Mucosa of stomach (tissue), 1 donor: ENCODE results near the gene SCLT1.

Experiments used
- H3K27me3 ChIP-seq: one replicate; pipeline ENCODE4 v1.7.0; 2013; ENCODE audit warnings: mild to moderate bottlenecking, low read length; ENCODE audit not compliant: control insufficient read depth, insufficient read depth
- H3K36me3 ChIP-seq: one replicate; pipeline ENCODE4 v1.7.0; 2013; ENCODE audit warnings: low read length; ENCODE audit not compliant: control insufficient read depth, insufficient read depth
- H3K4me1 ChIP-seq: one replicate; pipeline ENCODE4 v1.7.0; 2013; ENCODE audit warnings: mild to moderate bottlenecking, low read length; ENCODE audit not compliant: control insufficient read depth, insufficient read depth
- H3K4me3 ChIP-seq: one replicate; pipeline ENCODE4 v1.7.0; 2013; ENCODE audit warnings: low read length
- H3K9ac ChIP-seq: one replicate; pipeline ENCODE4 v1.7.0; 2013; ENCODE audit warnings: mild to moderate bottlenecking, low read length, moderate library complexity
- H3K9me3 ChIP-seq: one replicate; pipeline ENCODE4 v1.7.0; 2013; ENCODE audit warnings: mild to moderate bottlenecking, low read length, moderate library complexity; ENCODE audit not compliant: control insufficient read depth
- donor health status: Pancreatic carcinoma.

SCLT1 gene

GRCh38 chr4:128863312-128864075 is 229.8 kb downstream of the SCLT1 start:
- no peaks in the 10 kb centered on the region for H3K4me1 ChIP-seq
- H3K9ac ChIP-seq, result no peak overlapping the region
- H3K27me3 ChIP-seq, result no peaks in the 10 kb centered on the region
- no peaks in the 10 kb centered on the region for H3K9me3 ChIP-seq
- H3K4me3 ChIP-seq, result no peak overlapping the region
- no peaks in the 10 kb centered on the region for H3K36me3 ChIP-seq

- Histone ChIP-seq H3K4me3 (no peak overlapping the region), H3K36me3 (no peaks in the 10 kb centered on the region), H3K9ac (no peak overlapping the region), H3K27me3 (no peaks in the 10 kb centered on the region), H3K4me1 (no peaks in the 10 kb centered on the region), H3K9me3 (no peaks in the 10 kb centered on the region)
Measured at GRCh38 chr4:128862608-128863311, 230.6 kb downstream of the SCLT1 start.

- Histone ChIP-seq H3K36me3 (no peaks in the 10 kb centered on the region), H3K4me1 (no peaks in the 10 kb centered on the region)
Measured at GRCh38 chr4:128861856-128862518, 231.4 kb downstream of the SCLT1 start.

GRCh38 chr4:128859887-128860677 is 233.3 kb downstream of the SCLT1 start:
- H3K36me3 ChIP-seq, result no peaks in the 10 kb centered on the region
- no peak overlapping the region for H3K9ac ChIP-seq
- no peaks in the 10 kb centered on the region for H3K9me3 ChIP-seq
- no peaks in the 10 kb centered on the region for H3K4me1 ChIP-seq
- H3K4me3 ChIP-seq, result no peak overlapping the region
- no peaks in the 10 kb centered on the region for H3K27me3 ChIP-seq

More at GRCh38 chr4:128861856-128862518, 231.4 kb downstream of the SCLT1 start:
- H3K4me3 ChIP-seq, result no peak overlapping the region
- no peaks in the 10 kb centered on the region for H3K9me3 ChIP-seq
- no peaks in the 10 kb centered on the region for H3K27me3 ChIP-seq
- no peak overlapping the region for H3K9ac ChIP-seq

- Histone ChIP-seq H3K27me3 (no peaks in the 10 kb centered on the region), H3K4me3 (no peak overlapping the region), H3K36me3 (no peaks in the 10 kb centered on the region), H3K9ac (no peak overlapping the region), H3K9me3 (no peaks in the 10 kb centered on the region), H3K4me1 (no peaks in the 10 kb centered on the region)
Measured at GRCh38 chr4:128858879-128859671, 234.3 kb downstream of the SCLT1 start.

- H3K4me3 ChIP-seq, result no peak overlapping the region
- no peak overlapping the region for H3K9ac ChIP-seq
- no peaks in the 10 kb centered on the region for H3K9me3 ChIP-seq
- H3K27me3 ChIP-seq, result no peaks in the 10 kb centered on the region
- H3K4me1 ChIP-seq, result no peaks in the 10 kb centered on the region
- no peaks in the 10 kb centered on the region for H3K36me3 ChIP-seq
Measured at GRCh38 chr4:128856246-128856645, 237.1 kb downstream of the SCLT1 start.

- H3K36me3 ChIP-seq, result no peaks in the 10 kb centered on the region
- H3K9me3 ChIP-seq, result no peaks in the 10 kb centered on the region
- H3K9ac ChIP-seq, result no peak overlapping the region
- H3K27me3 ChIP-seq, result no peaks in the 10 kb centered on the region
- no peak overlapping the region for H3K4me3 ChIP-seq
- H3K4me1 ChIP-seq, result no peaks in the 10 kb centered on the region
Measured at GRCh38 chr4:128855621-128856020, 237.7 kb downstream of the SCLT1 start.

GRCh38 chr4:128854433-128854832 is 238.9 kb downstream of the SCLT1 start:
- H3K36me3 ChIP-seq, result no peaks in the 10 kb centered on the region
- H3K9ac ChIP-seq, result no peak overlapping the region
- H3K9me3 ChIP-seq, result no peaks in the 10 kb centered on the region
- no peaks in the 10 kb centered on the region for H3K27me3 ChIP-seq
- H3K4me3 ChIP-seq, result no peak overlapping the region
- H3K4me1 ChIP-seq, result no peaks in the 10 kb centered on the region

- no peaks in the 10 kb centered on the region for H3K4me1 ChIP-seq
- H3K4me3 ChIP-seq, result no peak overlapping the region
- no peaks in the 10 kb centered on the region for H3K27me3 ChIP-seq
- no peaks in the 10 kb centered on the region for H3K9me3 ChIP-seq
- H3K9ac ChIP-seq, result no peak overlapping the region
- no peaks in the 10 kb centered on the region for H3K36me3 ChIP-seq
Measured at GRCh38 chr4:128853741-128854140, 239.6 kb downstream of the SCLT1 start.

GRCh38 chr4:128850252-128850651 is 243.1 kb downstream of the SCLT1 start:
- peaks cover 5% of the 10 kb centered on the region for H3K4me1 ChIP-seq
- peaks cover 7% of the 10 kb centered on the region for H3K36me3 ChIP-seq
- H3K9me3 ChIP-seq, result no peaks in the 10 kb centered on the region
- H3K27me3 ChIP-seq, result no peaks in the 10 kb centered on the region
- H3K9ac ChIP-seq, result no peak overlapping the region
- H3K4me3 ChIP-seq, result no peak overlapping the region

- H3K4me1 ChIP-seq, result peaks cover 5% of the 10 kb centered on the region
- no peak overlapping the region for H3K9ac ChIP-seq
- H3K4me3 ChIP-seq, result no peak overlapping the region
- no peaks in the 10 kb centered on the region for H3K27me3 ChIP-seq
- peaks cover 14% of the 10 kb centered on the region for H3K36me3 ChIP-seq
- no peaks in the 10 kb centered on the region for H3K9me3 ChIP-seq
Measured at GRCh38 chr4:128848461-128848860, 244.9 kb downstream of the SCLT1 start.
